Naive B cell (primary cell): ENCODE results near the gene AFM. TPM values are rescaled to one million over a fixed set of nuclear protein-coding genes. Genes with fewer than 3 reads are reported as not detected.
"Not testable (repeated sequence)": the region's sequence is repeated elsewhere in the genome, so short reads cannot be mapped to it uniquely, and the experiment has no call there.

Source experiments
- ATAC-seq, 2 donors: fragments of 150-1000 bp; cut with Tn5 transposase; 2 replicates each; pipeline ENCODE4 v1.10.0; 2021; ENCODE audit warnings: low read depth in 2 of 2, mild to moderate bottlenecking in 2 of 2, moderate library complexity in 2 of 2
- DNase-seq: peaks from one replicate; pipeline ENCODE4 v3.0.0; 2022
- H3K27ac Mint-ChIP-seq, 6 donors: one replicate each; pipeline ENCODE4 v1.8.0; 2020 to 2022; ENCODE audit warnings: mild to moderate bottlenecking in 6 of 6, mixed read lengths in 6 of 6, moderate library complexity in 5 of 6, inconsistent platforms in 2 of 6
- H3K27me3 Mint-ChIP-seq, 3 donors: one replicate each; pipeline ENCODE4 v1.8.0; 2021 to 2022; ENCODE audit warnings: mixed read lengths in 3 of 3, mild to moderate bottlenecking in 1 of 3
- H3K36me3 Mint-ChIP-seq, 2 donors: one replicate each; pipeline ENCODE4 v1.8.0; 2020 to 2022; ENCODE audit warnings: mixed read lengths in 2 of 2, inconsistent platforms in 1 of 2, mild to moderate bottlenecking in 1 of 2
- H3K4me1 Mint-ChIP-seq, 3 donors: one replicate each; pipeline ENCODE4 v1.8.0; 2020 to 2022; ENCODE audit warnings: mixed read lengths in 3 of 3, inconsistent platforms in 1 of 3, mild to moderate bottlenecking in 1 of 3, moderate library complexity in 1 of 3
- H3K4me3 Mint-ChIP-seq, 8 donors: one replicate each; pipeline ENCODE4 v1.8.0; 2020 to 2022; ENCODE audit warnings: mild to moderate bottlenecking in 8 of 8, mixed read lengths in 8 of 8, moderate library complexity in 8 of 8, inconsistent platforms in 2 of 8
- H3K9me3 Mint-ChIP-seq, 7 donors: one replicate each; pipeline ENCODE4 v1.8.0; 2020 to 2022; ENCODE audit warnings: mixed read lengths in 7 of 7, mild to moderate bottlenecking in 5 of 7, inconsistent platforms in 2 of 7, moderate library complexity in 1 of 7
- polyA plus RNA-seq, 6 donors: library from polyadenylated mRNA; unstranded; fragments of 300-500 nt; fragmentation: Illumina TruSeq; gene quantifications; one replicate each; pipeline ENCODE4 v1.2.3, GENCODE V29; 2021; ENCODE audit warnings: low read depth in 6 of 6

The AFM gene
- polyA plus RNA-seq, 6 donors from 2014 or later, result not detected

DNA sequence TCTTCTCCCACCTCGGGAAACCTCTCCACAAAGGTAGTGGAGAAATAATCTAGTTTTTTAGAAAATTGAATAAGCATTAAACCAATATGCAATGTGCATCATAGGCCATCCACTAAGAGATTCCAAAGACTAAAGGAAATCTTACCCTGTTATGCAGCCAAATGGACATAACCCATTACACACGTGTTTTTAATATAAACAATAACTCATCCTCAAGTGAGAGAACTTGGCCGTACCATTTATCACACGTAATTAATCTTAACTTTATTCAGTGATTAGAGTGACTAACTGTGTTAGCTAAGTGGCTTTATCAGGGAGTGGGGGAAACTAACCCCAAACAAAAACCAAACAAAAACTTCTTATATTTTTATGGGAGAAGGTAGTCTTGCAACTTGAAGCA lies 57.8 kb downstream of the AFM start:
- Mint-ChIP-seq H3K36me3 (no peaks in the 10 kb centered on the region), H3K9me3 (no peaks in the 10 kb centered on the region), H3K27me3 (peaks cover 0 to 9% (median 0%) of the 10 kb centered on the region in 3 donors), H3K4me1 (no peaks in the 10 kb centered on the region), H3K27ac (no peak overlapping the region), H3K4me3 (no peak overlapping the region)
- ATAC-seq (no peak), DNase-seq (no peak)

DNA sequence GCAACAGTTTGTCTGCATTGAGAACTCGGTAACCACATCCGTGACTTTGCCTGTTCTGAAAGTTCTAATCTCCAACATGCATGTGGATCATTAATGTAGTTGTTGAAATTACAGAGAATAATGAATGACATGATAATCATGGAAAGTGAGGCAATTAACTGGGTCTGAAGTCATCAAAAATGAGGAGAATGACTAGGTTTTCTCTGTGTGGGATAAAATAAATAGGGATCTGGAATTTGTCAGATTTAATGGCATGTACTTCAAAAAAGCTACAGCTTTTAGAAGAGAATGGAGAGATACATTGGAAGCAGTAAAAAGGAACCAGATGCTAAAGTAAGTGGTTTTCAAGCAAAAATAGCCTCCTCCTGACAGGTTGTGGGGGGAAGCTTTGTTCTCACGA lies 59.3 kb downstream of the AFM start:
- Mint-ChIP-seq H3K4me1 (no peaks in the 10 kb centered on the region), H3K27ac (no peak overlapping the region), H3K4me3 (no peak overlapping the region), H3K9me3 (no peaks in the 10 kb centered on the region), H3K27me3 (peaks cover 4 to 9% (median 5%) of the 10 kb centered on the region in 3 donors), H3K36me3 (no peaks in the 10 kb centered on the region)
- ATAC-seq (no peak), DNase-seq (no peak)

DNA sequence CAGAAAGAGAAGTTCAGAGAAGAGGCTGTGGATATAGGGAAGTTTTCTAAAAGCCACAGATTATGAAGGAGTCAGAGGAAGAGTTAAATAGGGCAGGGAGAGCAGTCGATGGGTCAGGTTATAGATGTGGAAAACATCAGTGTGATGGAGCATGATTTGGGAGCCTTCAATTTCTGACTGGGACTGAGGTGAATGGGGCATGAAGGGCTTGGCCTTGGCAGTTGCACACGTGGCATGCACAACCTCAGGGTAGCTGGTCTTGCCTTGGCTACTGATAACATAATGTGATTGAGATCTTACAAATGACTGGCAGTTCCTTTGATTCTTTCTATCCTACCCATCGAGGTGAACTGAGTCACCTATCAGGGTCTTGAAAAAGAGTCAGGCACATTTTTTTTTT lies 59.7 kb downstream of the AFM start:
- no peak overlapping the region for H3K27ac Mint-ChIP-seq
- no peaks in the 10 kb centered on the region for H3K36me3 Mint-ChIP-seq
- ATAC-seq (no peak), DNase-seq (no peak)
- H3K4me3 Mint-ChIP-seq, result no peak overlapping the region
- no peaks in the 10 kb centered on the region for H3K4me1 Mint-ChIP-seq
- H3K9me3 Mint-ChIP-seq, result no peaks in the 10 kb centered on the region
- peaks cover 6 to 9% (median 6%) of the 10 kb centered on the region in 3 donors for H3K27me3 Mint-ChIP-seq

- Mint-ChIP-seq H3K4me3 (no peak overlapping the region), H3K4me1 (no peaks in the 10 kb centered on the region), H3K27ac (no peak overlapping the region), H3K27me3 (peaks cover 4 to 17% (median 6%) of the 10 kb centered on the region in 3 donors), H3K36me3 (no peaks in the 10 kb centered on the region), H3K9me3 (peaks cover 0 to 2% (median 0%) of the 10 kb centered on the region in 7 donors)
- DNase-seq, result no peak
- no peak for ATAC-seq
Observed at GRCh38 chr4:73544620-73545019, 63.1 kb downstream of the AFM start.

DNA sequence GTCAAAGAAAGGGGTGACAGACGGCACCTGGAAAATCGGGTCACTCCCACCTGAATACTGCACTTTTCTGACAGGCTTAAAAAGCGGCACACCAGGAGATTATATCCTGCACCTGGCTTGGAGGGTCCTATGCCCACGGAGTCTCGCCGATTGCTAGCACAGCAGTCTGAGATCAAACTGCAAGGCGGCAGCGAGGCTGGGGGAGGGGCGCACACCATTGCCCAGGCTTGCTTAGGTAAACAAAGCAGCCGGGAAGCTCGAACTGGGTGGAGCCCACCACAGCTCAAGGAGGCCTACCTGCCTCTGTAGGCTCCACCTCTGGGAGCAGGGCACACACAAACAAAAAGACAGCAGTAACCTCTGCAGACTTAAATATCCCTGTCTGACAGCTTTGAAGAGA lies 69.3 kb downstream of the AFM start:
- Mint-ChIP-seq H3K27me3 (peaks cover 1 to 12% (median 6%) of the 10 kb centered on the region in 3 donors), H3K9me3 (peaks cover 0 to 11% (median 6%) of the 10 kb centered on the region in 7 donors)
- not testable (repeated sequence) for H3K27ac Mint-ChIP-seq, H3K4me1 Mint-ChIP-seq, DNase-seq, H3K36me3 Mint-ChIP-seq, H3K4me3 Mint-ChIP-seq, ATAC-seq

Other genes starting within 250 kb of the AFM start
- gene ANKRD17, start 222.9 kb upstream of the AFM start, polyA plus RNA-seq, result 10 to 100 TPM in 2 of 6 donors, 1 to 10 TPM in 4; 4.6 to 13.5 (median 8.7) TPM
- not detected for gene ALB, start 77.5 kb upstream of the AFM start, polyA plus RNA-seq
- gene AFP, start 45.5 kb upstream of the AFM start, polyA plus RNA-seq, result not detected
- 1 to 10 TPM in 1 of 6 donors, under 1 TPM in 1, not detected in 4; 0.52 to 2.1 TPM for gene RASSF6, start 138.7 kb downstream of the AFM start, polyA plus RNA-seq